ENCODE results near the gene MFSD11. TPM values are rescaled to one million over a fixed set of nuclear protein-coding genes. Genes with fewer than 3 reads are reported as not detected.

MFSD11 gene
- total and polyA plus RNA-seq, 2 donors from 2014 or later = 12.5 to 22.6 TPM

GRCh38 chr17:76735586-76736348, 2.2 kb upstream of the MFSD11 start:
- Histone ChIP-seq H3K4me3 (ENCODE audit: low read length in 3 of 3) (peak overlapping the region; percentile 83 to 97 (median 95)), H3K9ac (ENCODE audit: low read length in 3 of 3) (peak overlapping the region; percentile 75 to 96 (median 93)), H3K4me1 (ENCODE audit: control insufficient read depth in 2 of 3, insufficient read depth in 2 of 3, low read depth in 1 of 3, low read length in 3 of 3) (peaks cover 5 to 28% (median 27%) of the 10 kb centered on the region in 3 donors), H3K9me3 (ENCODE audit: control insufficient read depth in 2 of 3, insufficient read depth in 1 of 3, low read length in 3 of 3) (no peaks in the 10 kb centered on the region), H3K36me3 (ENCODE audit: control insufficient read depth in 2 of 3, insufficient read depth in 3 of 3, low read length in 3 of 3) (peaks cover 12 to 44% (median 23%) of the 10 kb centered on the region in 3 donors), H3K27me3 (ENCODE audit: control insufficient read depth, insufficient read depth, low read length) (no peaks in the 10 kb centered on the region), H3K27ac (ENCODE audit: low read depth in 2 of 2, low read length in 2 of 2) (peak overlapping the region; percentile 99 to 100)
- TF ChIP-seq CTCF (IDR thresholded peaks at IDR 0.05; ENCODE audit: borderline replicate concordance, extremely low read depth, insufficient read depth) = no peak
- FAIRE-seq = no peak
- DNase-seq = no peak
- intact Hi-C loops (cut with DNase I) = no loop called here

- intact Hi-C loops (cut with DNase I) = no loop called here
- DNase-seq (peak; percentile 71 to 94 (median 89)), FAIRE-seq (no peak)
- Histone ChIP-seq H3K27me3 (ENCODE audit: control insufficient read depth, insufficient read depth, low read length) (no peaks in the 10 kb centered on the region), H3K4me1 (ENCODE audit: control insufficient read depth in 2 of 3, insufficient read depth in 2 of 3, low read depth in 1 of 3, low read length in 3 of 3) (peaks cover 5 to 28% (median 24%) of the 10 kb centered on the region in 3 donors), H3K27ac (ENCODE audit: low read depth in 2 of 2, low read length in 2 of 2) (peak overlapping the region; percentile 99 to 100), H3K9ac (ENCODE audit: low read length in 3 of 3) (peak overlapping the region; percentile 75 to 96 (median 93)), H3K9me3 (ENCODE audit: control insufficient read depth in 2 of 3, insufficient read depth in 1 of 3, low read length in 3 of 3) (no peaks in the 10 kb centered on the region), H3K36me3 (ENCODE audit: control insufficient read depth in 2 of 3, insufficient read depth in 3 of 3, low read length in 3 of 3) (peaks cover 10 to 40% (median 23%) of the 10 kb centered on the region in 3 donors), H3K4me3 (ENCODE audit: low read length in 3 of 3) (peak overlapping the region; percentile 83 to 97 (median 95))
- TF ChIP-seq CTCF (IDR thresholded peaks at IDR 0.05; ENCODE audit: borderline replicate concordance, extremely low read depth, insufficient read depth) = no peak
Observed at GRCh38 chr17:76736349-76737081, 1.4 kb upstream of the MFSD11 start.

- H3K27me3 ChIP-seq (ENCODE audit: control insufficient read depth, insufficient read depth, low read length) = no peaks in the 10 kb centered on the region
- FAIRE-seq (no peak), DNase-seq (peak; percentile 99)
- H3K9me3 ChIP-seq (ENCODE audit: control insufficient read depth in 2 of 3, insufficient read depth in 1 of 3, low read length in 3 of 3) = no peaks in the 10 kb centered on the region
- TF ChIP-seq CTCF (IDR thresholded peaks at IDR 0.05; ENCODE audit: borderline replicate concordance, extremely low read depth, insufficient read depth) = no peak
- intact Hi-C loops (cut with DNase I) = no loop called here
- H3K27ac ChIP-seq (ENCODE audit: low read depth in 2 of 2, low read length in 2 of 2) = peak within 1 kb of the TSS; percentile 99 to 100
- peaks cover 10 to 37% (median 23%) of the 10 kb centered on the region in 3 donors for H3K36me3 ChIP-seq (ENCODE audit: control insufficient read depth in 2 of 3, insufficient read depth in 3 of 3, low read length in 3 of 3)
- H3K9ac ChIP-seq (ENCODE audit: low read length in 3 of 3) = peak within 1 kb of the TSS; percentile 94 to 96 (median 94)
- peaks cover 5 to 28% (median 24%) of the 10 kb centered on the region in 3 donors for H3K4me1 ChIP-seq (ENCODE audit: control insufficient read depth in 2 of 3, insufficient read depth in 2 of 3, low read depth in 1 of 3, low read length in 3 of 3)
- peak within 1 kb of the TSS; percentile 95 to 97 (median 96) for H3K4me3 ChIP-seq (ENCODE audit: low read length in 3 of 3)
Observed at GRCh38 chr17:76737082-76737675, 740 bp upstream of the MFSD11 start, which contains the start of gene SRSF2. Gene SRSF2 (minus strand): TSS chr17:76737331. CDS start chr17:76737160, 171 bp downstream.
